ENCODE data around the gene PYM1.

Gene PYM1

DNA sequence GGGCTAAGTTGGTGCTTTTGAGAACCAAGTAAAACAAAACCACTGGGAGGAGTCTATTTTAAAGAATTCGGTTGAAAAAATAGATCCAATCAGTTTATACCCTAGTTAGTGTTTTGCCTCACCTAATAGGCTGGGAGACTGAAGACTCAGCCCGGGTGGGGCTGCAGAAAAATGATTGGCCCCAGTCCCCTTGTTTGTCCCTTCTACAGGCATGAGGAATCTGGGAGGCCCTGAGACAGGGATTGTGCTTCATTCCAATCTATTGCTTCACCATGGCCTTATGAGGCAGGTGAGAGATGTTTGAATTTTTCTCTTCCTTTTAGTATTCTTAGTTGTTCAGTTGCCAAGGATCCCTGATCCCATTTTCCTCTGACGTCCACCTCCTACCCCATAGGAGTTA, 44.3 kb upstream of the PYM1 start:
- Histone ChIP-seq H3K4me3 (peak overlapping the region in 1 of 2 donors; percentile 100), H3K9me3 (no peaks in the 10 kb centered on the region), H3K4me1 (peaks cover 0 to 49% (median 34%) of the 10 kb centered on the region in 4 donors), H3K27me3 (no peaks in the 10 kb centered on the region), H3K27ac (peak overlapping the region; percentile 82 to 90), H3K36me3 (peaks cover 0 to 23% (median 4%) of the 10 kb centered on the region in 3 donors)
- TF ChIP-seq, protein P1, sequence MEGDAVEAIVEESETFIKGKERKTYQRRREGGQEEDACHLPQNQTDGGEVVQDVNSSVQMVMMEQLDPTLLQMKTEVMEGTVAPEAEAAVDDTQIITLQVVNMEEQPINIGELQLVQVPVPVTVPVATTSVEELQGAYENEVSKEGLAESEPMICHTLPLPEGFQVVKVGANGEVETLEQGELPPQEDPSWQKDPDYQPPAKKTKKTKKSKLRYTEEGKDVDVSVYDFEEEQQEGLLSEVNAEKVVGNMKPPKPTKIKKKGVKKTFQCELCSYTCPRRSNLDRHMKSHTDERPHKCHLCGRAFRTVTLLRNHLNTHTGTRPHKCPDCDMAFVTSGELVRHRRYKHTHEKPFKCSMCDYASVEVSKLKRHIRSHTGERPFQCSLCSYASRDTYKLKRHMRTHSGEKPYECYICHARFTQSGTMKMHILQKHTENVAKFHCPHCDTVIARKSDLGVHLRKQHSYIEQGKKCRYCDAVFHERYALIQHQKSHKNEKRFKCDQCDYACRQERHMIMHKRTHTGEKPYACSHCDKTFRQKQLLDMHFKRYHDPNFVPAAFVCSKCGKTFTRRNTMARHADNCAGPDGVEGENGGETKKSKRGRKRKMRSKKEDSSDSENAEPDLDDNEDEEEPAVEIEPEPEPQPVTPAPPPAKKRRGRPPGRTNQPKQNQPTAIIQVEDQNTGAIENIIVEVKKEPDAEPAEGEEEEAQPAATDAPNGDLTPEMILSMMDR (IDR thresholded peaks at IDR 0.05) = no peak
- intact Hi-C loops (cut with DNase I; ENCODE audit: low total_unique reads) = no loop called here
- DNase-seq = no peak

DNA sequence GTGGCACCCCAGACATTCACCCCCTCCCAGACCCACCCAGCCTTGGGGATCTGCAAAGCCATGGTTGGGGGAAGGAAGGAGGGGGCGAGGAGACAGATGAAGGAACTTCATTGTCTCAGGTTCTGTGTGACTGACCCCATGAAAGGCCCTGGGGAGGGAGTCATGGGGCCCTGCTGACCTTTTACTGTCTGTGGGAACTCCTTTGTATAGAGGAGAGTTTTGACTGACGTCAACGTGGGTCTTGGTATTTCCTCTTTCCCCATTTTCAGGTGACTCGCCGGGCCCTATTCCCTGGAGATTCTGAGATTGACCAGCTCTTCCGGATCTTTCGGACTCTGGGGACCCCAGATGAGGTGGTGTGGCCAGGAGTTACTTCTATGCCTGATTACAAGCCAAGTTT, 43.1 kb upstream of the PYM1 start:
- Histone ChIP-seq H3K4me1 (peaks cover 0 to 43% (median 32%) of the 10 kb centered on the region in 4 donors), H3K36me3 (peaks cover 0 to 23% (median 4%) of the 10 kb centered on the region in 3 donors), H3K27ac (no peak overlapping the region), H3K27me3 (no peaks in the 10 kb centered on the region), H3K9me3 (no peaks in the 10 kb centered on the region), H3K4me3 (no peak overlapping the region)
- no peak for DNase-seq
- intact Hi-C loops (cut with DNase I; ENCODE audit: low total_unique reads) = no loop called here
- TF ChIP-seq, protein P1 (IDR thresholded peaks at IDR 0.05) = no peak

DNA sequence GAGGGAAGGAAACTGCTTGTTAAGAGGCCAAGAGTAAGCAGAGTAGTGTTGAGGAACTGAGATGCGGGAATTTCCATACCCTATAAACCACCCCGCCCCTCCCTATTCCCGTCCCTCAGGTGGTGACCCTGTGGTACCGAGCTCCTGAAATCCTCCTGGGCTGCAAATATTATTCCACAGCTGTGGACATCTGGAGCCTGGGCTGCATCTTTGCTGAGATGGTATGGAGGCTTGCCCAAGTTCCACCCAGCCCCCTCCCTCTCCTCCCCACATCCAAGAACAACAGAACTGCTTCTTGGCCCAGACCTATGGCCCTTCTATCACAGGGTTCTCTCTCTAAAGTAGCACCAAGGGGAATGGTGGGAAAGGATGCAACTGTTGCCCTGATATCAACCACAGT, 41.7 kb upstream of the PYM1 start:
- H3K36me3 ChIP-seq = peaks cover 0 to 23% (median 4%) of the 10 kb centered on the region in 3 donors
- no peaks in the 10 kb centered on the region for H3K27me3 ChIP-seq
- TF ChIP-seq, protein P1 (IDR thresholded peaks at IDR 0.05) = no peak
- H3K9me3 ChIP-seq = no peaks in the 10 kb centered on the region
- intact Hi-C loops (cut with DNase I; ENCODE audit: low total_unique reads) = no loop called here
- H3K27ac ChIP-seq = no peak overlapping the region
- H3K4me1 ChIP-seq = peaks cover 0 to 31% (median 23%) of the 10 kb centered on the region in 4 donors
- no peak overlapping the region for H3K4me3 ChIP-seq
- no peak for DNase-seq

DNA sequence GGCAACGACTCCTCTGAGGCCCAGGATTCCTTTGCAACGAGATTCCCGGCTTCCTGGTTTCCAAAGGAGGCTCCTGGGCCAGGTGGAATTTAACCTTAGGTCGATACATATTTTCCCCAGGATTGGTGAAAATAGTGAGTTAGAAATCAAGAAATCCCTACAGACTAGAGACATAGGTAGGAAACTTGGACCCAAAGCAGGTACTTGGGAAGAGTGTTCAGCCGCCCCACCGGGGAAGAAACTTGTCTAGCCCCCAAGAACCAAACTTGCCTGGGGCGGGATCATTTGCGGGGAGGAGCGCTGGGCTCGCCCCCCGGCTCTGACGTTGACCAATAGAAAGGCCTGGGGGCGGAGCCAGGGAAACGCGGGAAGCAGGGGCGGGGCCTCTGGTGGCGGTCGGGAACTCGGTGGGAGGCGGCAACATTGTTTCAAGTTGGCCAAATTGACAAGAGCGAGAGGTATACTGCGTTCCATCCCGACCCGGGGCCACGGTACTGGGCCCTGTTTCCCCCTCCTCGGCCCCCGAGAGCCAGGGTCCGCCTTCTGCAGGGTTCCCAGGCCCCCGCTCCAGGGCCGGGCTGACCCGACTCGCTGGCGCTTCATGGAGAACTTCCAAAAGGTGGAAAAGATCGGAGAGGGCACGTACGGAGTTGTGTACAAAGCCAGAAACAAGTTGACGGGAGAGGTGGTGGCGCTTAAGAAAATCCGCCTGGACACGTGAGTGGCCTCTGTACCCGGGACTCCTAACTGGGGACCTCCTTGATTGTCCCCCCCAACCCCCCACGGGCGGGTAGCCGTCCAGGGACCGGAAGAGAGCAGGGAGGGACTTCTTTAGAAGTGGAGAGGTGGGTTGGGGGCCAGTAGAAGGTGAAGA, 39.0 kb upstream of the PYM1 start, which contains the start of gene CDK2:
CDK2 (plus strand) TSS at position 423 of the 874 bp plus-strand sequence; CDS start at position 602, 179 bp downstream.
- DNase-seq = peak; percentile 96 to 97
- H3K36me3 ChIP-seq = peaks cover 0 to 23% (median 4%) of the 10 kb centered on the region in 3 donors
- peaks cover 0 to 20% (median 16%) of the 10 kb centered on the region in 4 donors for H3K4me1 ChIP-seq
- H3K4me3 ChIP-seq = peak within 1 kb of the TSS; percentile 67 to 72
- peak within 1 kb of the TSS; percentile 78 to 81 for H3K27ac ChIP-seq
- TF ChIP-seq, protein P1 (IDR thresholded peaks at IDR 0.05) = no peak
- no peaks in the 10 kb centered on the region for H3K9me3 ChIP-seq
- intact Hi-C loops (cut with DNase I; ENCODE audit: low total_unique reads) = no loop called here
- H3K27me3 ChIP-seq = no peaks in the 10 kb centered on the region

DNA sequence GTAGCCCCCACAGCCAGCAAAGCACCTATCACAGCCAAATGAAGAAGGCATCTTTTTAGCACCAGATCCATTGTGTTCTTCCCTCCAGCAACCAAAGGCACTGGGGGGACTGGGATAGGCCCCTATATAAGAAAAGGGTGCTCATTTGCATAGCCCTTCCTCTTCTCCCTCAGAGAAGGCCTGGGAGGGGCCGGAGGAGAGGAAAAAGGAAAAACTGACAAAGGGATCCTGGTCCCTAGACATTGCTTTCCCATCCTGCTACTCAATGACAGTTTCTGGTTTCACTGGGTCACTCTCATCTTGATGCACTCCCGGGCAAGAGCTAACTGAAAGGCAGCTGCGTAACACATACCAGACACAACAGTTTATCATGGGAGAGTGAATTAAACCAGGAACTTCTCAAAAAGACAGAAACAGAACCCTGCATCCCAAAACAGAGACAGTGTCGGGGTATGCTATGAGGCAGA, 38.3 kb upstream of the PYM1 start, which contains the start of gene PMEL:
PMEL (minus strand) TSS at position 102 of the 467 bp plus-strand sequence; CDS start at position 71, 31 bp downstream.
- Histone ChIP-seq H3K36me3 (peaks cover 0 to 18% (median 3%) of the 10 kb centered on the region in 3 donors), H3K27me3 (no peaks in the 10 kb centered on the region), H3K4me1 (peaks cover 0 to 16% (median 14%) of the 10 kb centered on the region in 4 donors), H3K9me3 (no peaks in the 10 kb centered on the region), H3K27ac (peak within 1 kb of the TSS; percentile 78 to 81), H3K4me3 (peak within 1 kb of the TSS; percentile 67 to 72)
- intact Hi-C loops (cut with DNase I; ENCODE audit: low total_unique reads) = no loop called here
- no peak for DNase-seq
- TF ChIP-seq, protein P1 (IDR thresholded peaks at IDR 0.05) = no peak

Measured in tibial artery (tissue), 4 donors.